Breast epithelium (tissue), 4 donors: Measurements from ENCODE around the gene CDK5RAP3. TPM values are rescaled to one million over a fixed set of nuclear protein-coding genes. Genes with fewer than 3 reads are reported as not detected.

Source experiments
- DNase-seq, 2 donors: peaks; one replicate each; pipeline ENCODE4 v3.0.0-alpha.2; 2019; ENCODE audit warnings: low spot score in 2 of 2
- H3K27ac ChIP-seq, 2 donors: fragments of 200-600 bp; sonication (generic) in 1 of 2; one replicate each; pipeline ENCODE4 v1.5.1; 2016 to 2019; ENCODE audit warnings: mild to moderate bottlenecking in 1 of 2
- H3K27me3 ChIP-seq, 2 donors: fragments of 200-600 bp; sonication (generic) in 1 of 2; one replicate each; pipeline versions ENCODE4 v1.5.1 to v1.6.0; 2017 to 2019; ENCODE audit warnings: control low read depth in 1 of 2, mild to moderate bottlenecking in 1 of 2
- H3K36me3 ChIP-seq: fragments of 200-600 bp; one replicate; pipeline ENCODE4 v1.5.1; 2019
- H3K4me1 ChIP-seq, 2 donors: fragments of 200-600 bp; sonication (generic); one replicate each; pipeline ENCODE4 v1.5.1; 2016 to 2019; ENCODE audit warnings: control low read depth in 1 of 2
- H3K4me3 ChIP-seq, 3 donors: fragments of 200-600 bp; sonication (generic); 1 replicate in 2 of 3; 2 replicates in 1 of 3; pipeline ENCODE4 v1.5.1; 2016 to 2019; ENCODE audit warnings: mild to moderate bottlenecking in 3 of 3, moderate library complexity in 2 of 3
- H3K9me3 ChIP-seq, 2 donors: fragments of 200-600 bp; sonication (generic) in 1 of 2; one replicate each; pipeline ENCODE4 v1.5.1; 2016 to 2019; ENCODE audit warnings: control low read depth in 1 of 2
- POLR2A ChIP-seq: fragments of 450-650 bp; IDR thresholded peaks from one replicate; pipeline ENCODE4 v1.6.1; 2016; ENCODE audit warnings: antibody characterized with exemption, mild to moderate bottlenecking, moderate library complexity
- POLR2AphosphoS5 ChIP-seq, 3 donors: sonication (generic); formaldehyde crosslinking; IDR thresholded peaks; one replicate each; pipeline ENCODE4 v1.6.1; 2017; ENCODE audit warnings: antibody characterized with exemption in 3 of 3
- intact Hi-C: fragments of 100-400 bp; cut with DNase I; formaldehyde crosslinking; loops from one replicate; pipeline ENCODE4 v1.15.1; 2023; ENCODE audit warnings: low total_unique reads
- total RNA-seq, 3 donors: library from RNA; depleted of rRNA; stranded (reverse); fragments of >200 nt; gene quantifications; one replicate each; pipeline ENCODE4 v1.1.0, GENCODE V29; 2016
- TF ChIP-seq, protein P1 (sequence below), 3 donors: fragments of 450-650 bp; IDR thresholded peaks; one replicate each; pipeline ENCODE4 v1.5.1; 2016 to 2017; ENCODE audit warnings: antibody characterized with exemption in 3 of 3, mild to moderate bottlenecking in 3 of 3, moderate library complexity in 3 of 3

Gene CDK5RAP3, protein sequence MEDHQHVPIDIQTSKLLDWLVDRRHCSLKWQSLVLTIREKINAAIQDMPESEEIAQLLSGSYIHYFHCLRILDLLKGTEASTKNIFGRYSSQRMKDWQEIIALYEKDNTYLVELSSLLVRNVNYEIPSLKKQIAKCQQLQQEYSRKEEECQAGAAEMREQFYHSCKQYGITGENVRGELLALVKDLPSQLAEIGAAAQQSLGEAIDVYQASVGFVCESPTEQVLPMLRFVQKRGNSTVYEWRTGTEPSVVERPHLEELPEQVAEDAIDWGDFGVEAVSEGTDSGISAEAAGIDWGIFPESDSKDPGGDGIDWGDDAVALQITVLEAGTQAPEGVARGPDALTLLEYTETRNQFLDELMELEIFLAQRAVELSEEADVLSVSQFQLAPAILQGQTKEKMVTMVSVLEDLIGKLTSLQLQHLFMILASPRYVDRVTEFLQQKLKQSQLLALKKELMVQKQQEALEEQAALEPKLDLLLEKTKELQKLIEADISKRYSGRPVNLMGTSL
- 100 to 1,000 TPM; 121 to 198 (median 183) TPM for total RNA-seq

DNA sequence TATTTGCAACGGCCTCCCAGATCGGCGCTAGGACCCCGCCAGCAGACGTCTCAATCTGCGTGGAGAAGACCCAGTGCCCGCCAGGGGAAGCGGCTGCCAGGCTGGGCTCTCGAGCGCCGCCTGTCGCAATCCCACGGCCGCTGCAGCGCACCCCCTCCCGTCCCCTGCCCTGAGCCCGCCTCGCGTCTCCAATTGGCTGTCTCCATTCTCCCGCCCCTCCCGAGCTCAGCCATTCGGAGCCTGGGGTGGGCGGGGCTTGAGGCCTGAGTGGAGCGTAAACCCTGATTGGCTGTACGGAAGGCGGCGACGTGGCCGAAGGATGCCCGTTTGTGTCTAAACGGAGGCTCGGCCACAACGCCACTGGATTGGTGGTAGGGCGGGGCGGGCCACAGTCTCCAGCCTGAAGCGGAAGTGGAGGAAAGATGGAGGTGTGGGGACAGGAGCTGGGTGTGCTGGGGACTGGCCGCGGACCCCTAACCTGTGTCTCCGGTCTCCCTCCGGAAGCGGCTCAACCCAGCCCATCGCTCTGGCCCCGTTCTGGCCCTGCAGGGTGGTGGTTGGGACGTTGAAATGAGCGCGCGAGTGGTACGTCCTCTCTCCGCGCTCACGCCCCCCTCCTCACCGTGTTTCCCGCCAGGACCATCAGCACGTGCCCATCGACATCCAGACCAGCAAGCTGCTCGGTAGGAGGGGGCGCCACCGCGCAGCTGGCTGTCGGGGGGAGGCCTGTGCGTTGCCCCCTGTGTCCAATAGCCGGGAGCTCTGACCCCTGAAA lies at the start of gene CDK5RAP3:
CDK5RAP3 (plus strand) TSS at position 389 of the 775 bp plus-strand sequence; CDS start at position 423, 34 bp downstream.
- TF ChIP-seq POLR2A (peak; percentile 74), POLR2AphosphoS5 (IDR thresholded peaks at IDR 0.05) (peak; percentile 68 to 91 (median 75))
- TF ChIP-seq, protein P1, sequence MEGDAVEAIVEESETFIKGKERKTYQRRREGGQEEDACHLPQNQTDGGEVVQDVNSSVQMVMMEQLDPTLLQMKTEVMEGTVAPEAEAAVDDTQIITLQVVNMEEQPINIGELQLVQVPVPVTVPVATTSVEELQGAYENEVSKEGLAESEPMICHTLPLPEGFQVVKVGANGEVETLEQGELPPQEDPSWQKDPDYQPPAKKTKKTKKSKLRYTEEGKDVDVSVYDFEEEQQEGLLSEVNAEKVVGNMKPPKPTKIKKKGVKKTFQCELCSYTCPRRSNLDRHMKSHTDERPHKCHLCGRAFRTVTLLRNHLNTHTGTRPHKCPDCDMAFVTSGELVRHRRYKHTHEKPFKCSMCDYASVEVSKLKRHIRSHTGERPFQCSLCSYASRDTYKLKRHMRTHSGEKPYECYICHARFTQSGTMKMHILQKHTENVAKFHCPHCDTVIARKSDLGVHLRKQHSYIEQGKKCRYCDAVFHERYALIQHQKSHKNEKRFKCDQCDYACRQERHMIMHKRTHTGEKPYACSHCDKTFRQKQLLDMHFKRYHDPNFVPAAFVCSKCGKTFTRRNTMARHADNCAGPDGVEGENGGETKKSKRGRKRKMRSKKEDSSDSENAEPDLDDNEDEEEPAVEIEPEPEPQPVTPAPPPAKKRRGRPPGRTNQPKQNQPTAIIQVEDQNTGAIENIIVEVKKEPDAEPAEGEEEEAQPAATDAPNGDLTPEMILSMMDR (IDR thresholded peaks at IDR 0.05): peak; percentile 97 to 99 (median 98)
- Histone ChIP-seq H3K9me3 (no peaks in the 10 kb centered on the region), H3K4me3 (peak within 1 kb of the TSS; percentile 89 to 98 (median 97)), H3K36me3 (no peaks in the 10 kb centered on the region), H3K27ac (peak within 1 kb of the TSS; percentile 94 to 95), H3K27me3 (no peaks in the 10 kb centered on the region), H3K4me1 (peaks cover 0 to 7% of the 10 kb centered on the region in 2 donors)
- intact Hi-C loops: no loop called here
- DNase-seq: peak; percentile 100

DNA sequence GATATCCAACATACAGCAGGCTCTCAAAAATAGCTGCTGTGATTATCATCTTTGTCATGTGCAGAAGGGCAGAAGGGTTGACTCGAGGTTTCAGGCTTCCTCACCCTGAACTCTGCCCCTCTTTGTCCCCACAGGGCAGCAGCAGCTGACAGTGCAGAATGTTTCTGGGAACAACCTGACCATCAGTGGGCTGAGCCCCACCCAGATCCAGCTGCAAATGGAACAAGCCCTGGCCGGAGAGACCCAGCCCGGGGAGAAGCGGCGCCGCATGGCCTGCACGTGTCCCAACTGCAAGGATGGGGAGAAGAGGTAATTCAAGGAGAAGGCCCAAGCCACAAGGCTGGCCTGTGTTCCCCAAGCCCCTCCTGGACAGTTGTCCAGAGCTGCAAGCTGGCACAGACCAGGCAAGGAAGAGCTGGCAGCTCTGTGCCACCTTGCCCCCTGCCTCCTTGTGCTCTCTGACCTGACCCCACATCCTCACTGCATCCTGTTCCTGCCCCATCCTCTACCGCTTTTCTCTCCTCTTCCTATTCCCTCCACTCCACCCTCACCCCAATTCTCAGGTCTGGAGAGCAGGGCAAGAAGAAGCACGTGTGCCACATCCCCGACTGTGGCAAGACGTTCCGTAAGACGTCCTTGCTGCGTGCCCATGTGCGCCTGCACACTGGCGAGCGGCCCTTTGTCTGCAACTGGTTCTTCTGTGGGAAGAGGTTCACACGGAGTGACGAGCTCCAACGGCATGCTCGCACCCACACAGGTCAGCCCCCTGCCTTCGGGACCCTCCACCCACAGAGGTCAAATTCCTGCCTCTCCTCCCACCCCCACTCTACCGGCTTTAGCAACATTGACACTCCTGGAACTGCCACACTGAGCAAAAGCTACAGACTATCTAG lies 45.9 kb upstream of the CDK5RAP3 start:
- no peak overlapping the region for H3K4me3 ChIP-seq
- H3K9me3 ChIP-seq: no peaks in the 10 kb centered on the region
- DNase-seq: no peak
- TF ChIP-seq POLR2A: no peak
- TF ChIP-seq, protein P1 (IDR thresholded peaks at IDR 0.05): no peak
- no peak for TF ChIP-seq POLR2AphosphoS5 (IDR thresholded peaks at IDR 0.05)
- H3K36me3 ChIP-seq: peaks cover 6% of the 10 kb centered on the region
- no peaks in the 10 kb centered on the region for H3K27me3 ChIP-seq
- H3K4me1 ChIP-seq: peaks cover 9 to 10% of the 10 kb centered on the region in 2 donors
- peak overlapping the region in 1 of 2 donors; percentile 52 for H3K27ac ChIP-seq
- intact Hi-C loops: no loop called here

- TF ChIP-seq POLR2AphosphoS5 (IDR thresholded peaks at IDR 0.05) (no peak), POLR2A (no peak)
- TF ChIP-seq, protein P1 (IDR thresholded peaks at IDR 0.05): no peak
- no peaks in the 10 kb centered on the region for H3K9me3 ChIP-seq
- peaks cover 6% of the 10 kb centered on the region for H3K36me3 ChIP-seq
- H3K4me1 ChIP-seq: peaks cover 10 to 14% of the 10 kb centered on the region in 2 donors
- H3K27ac ChIP-seq: peak overlapping the region in 1 of 2 donors; percentile 52
- intact Hi-C loops: no loop called here
- H3K4me3 ChIP-seq: no peak overlapping the region
- no peaks in the 10 kb centered on the region for H3K27me3 ChIP-seq
- DNase-seq: no peak
Measured at GRCh38 chr17:47925678-47925988, 45.3 kb upstream of the CDK5RAP3 start.

- Histone ChIP-seq H3K27ac (peak overlapping the region; percentile 76 to 87), H3K36me3 (peaks cover 6% of the 10 kb centered on the region), H3K4me1 (peaks cover 10 to 14% of the 10 kb centered on the region in 2 donors), H3K4me3 (no peak overlapping the region), H3K27me3 (no peaks in the 10 kb centered on the region), H3K9me3 (no peaks in the 10 kb centered on the region)
- intact Hi-C loops: no loop called here
- TF ChIP-seq POLR2A (no peak), POLR2AphosphoS5 (IDR thresholded peaks at IDR 0.05) (no peak)
- TF ChIP-seq, protein P1 (IDR thresholded peaks at IDR 0.05): no peak
- DNase-seq: no peak
Measured at GRCh38 chr17:47927821-47928400, 43.0 kb upstream of the CDK5RAP3 start.
